GM12874 (cell line): Measurements from ENCODE around the gene INHBB.

Source experiments
- CTCF ChIP-seq: IDR thresholded peaks from 2 replicates; pipeline ENCODE4 v1.5.1; 2011; ENCODE audit warnings: low read depth, mild to moderate bottlenecking, control low read depth, low read length, moderate library complexity; ENCODE audit not compliant: insufficient read depth

Gene INHBB

GRCh38 chr2:120349440-120349921 lies 3.5 kb downstream of the INHBB start:
- no peak for TF ChIP-seq CTCF

GRCh38 chr2:120350080-120350479 lies 4.1 kb downstream of the INHBB start:
- TF ChIP-seq CTCF, result no peak

GRCh38 chr2:120350801-120351320 lies 4.9 kb downstream of the INHBB start:
- no peak for TF ChIP-seq CTCF

- no peak for TF ChIP-seq CTCF
Measured at GRCh38 chr2:120352696-120353590, 7.0 kb downstream of the INHBB start.

GRCh38 chr2:120353591-120353898 lies 7.6 kb downstream of the INHBB start:
- TF ChIP-seq CTCF, result no peak

GRCh38 chr2:120353931-120354330 lies 8.0 kb downstream of the INHBB start:
- TF ChIP-seq CTCF, result no peak

GRCh38 chr2:120354467-120354866 lies 8.5 kb downstream of the INHBB start:
- no peak for TF ChIP-seq CTCF
